Measurements from ENCODE around the gene EEFSEC. TPM values are rescaled to one million over a fixed set of nuclear protein-coding genes. Genes with fewer than 3 reads are reported as not detected.

The EEFSEC gene
- total RNA-seq, 1 donor from 2014 or later: 7.1 TPM

DNA sequence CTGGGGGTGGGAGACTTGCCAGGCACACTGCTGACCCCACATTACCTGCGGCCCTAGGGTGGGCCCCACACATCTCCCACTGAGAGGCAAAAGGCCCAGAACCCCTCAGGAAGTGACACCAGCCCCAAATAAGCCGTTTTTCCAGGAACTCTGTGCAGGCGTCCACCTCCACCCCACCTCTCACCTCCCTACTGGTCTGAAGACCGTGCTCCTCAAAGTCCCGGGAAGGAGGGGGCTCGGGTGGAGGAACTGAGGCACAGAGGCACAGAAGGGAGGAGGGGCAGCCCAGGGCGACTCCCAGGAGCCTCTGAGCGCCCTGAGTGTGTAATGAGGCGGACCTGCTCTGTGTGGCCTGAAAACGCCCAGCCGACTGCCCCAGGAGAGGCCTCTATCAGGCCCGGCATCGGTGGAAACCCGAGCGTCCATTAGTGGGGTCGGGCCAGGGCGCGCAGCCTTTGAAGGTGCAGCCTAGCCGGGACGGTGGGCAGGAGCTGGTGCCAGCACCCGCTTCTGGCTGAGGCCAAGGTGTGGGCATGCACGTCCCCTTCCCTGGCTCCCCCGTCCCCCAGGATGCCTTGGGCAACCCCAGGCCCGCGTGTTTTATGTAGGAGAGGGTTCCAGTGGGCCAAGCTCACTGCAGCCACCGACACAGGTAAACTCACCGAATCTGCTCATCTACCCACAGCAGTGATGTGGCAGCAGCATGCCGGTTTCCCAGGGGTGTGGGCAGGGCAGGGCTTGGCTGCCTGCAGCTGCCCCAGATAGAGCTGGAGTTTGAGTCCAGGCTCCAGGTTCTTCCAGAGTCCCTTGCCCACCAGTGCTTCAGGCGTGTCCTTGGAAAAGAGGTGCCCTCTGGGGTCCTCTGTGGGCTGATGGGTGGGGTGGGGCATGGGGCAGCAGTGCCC, 257.6 kb downstream of the EEFSEC start:
- DNase-seq (ENCODE audit: low spot score): no peak
- Mint-ChIP-seq H3K27ac (ENCODE audit: unreplicated experiment) (no peak overlapping the region), H3K36me3 (ENCODE audit: low read depth, unreplicated experiment) (no peaks in the 10 kb centered on the region), H3K27me3 (ENCODE audit: unreplicated experiment) (peaks cover 14% of the 10 kb centered on the region), H3K9me3 (ENCODE audit: unreplicated experiment) (no peaks in the 10 kb centered on the region), H3K4me1 (ENCODE audit: unreplicated experiment) (no peaks in the 10 kb centered on the region), H3K4me3 (ENCODE audit: unreplicated experiment) (no peak overlapping the region)
- TF ChIP-seq, protein P1, sequence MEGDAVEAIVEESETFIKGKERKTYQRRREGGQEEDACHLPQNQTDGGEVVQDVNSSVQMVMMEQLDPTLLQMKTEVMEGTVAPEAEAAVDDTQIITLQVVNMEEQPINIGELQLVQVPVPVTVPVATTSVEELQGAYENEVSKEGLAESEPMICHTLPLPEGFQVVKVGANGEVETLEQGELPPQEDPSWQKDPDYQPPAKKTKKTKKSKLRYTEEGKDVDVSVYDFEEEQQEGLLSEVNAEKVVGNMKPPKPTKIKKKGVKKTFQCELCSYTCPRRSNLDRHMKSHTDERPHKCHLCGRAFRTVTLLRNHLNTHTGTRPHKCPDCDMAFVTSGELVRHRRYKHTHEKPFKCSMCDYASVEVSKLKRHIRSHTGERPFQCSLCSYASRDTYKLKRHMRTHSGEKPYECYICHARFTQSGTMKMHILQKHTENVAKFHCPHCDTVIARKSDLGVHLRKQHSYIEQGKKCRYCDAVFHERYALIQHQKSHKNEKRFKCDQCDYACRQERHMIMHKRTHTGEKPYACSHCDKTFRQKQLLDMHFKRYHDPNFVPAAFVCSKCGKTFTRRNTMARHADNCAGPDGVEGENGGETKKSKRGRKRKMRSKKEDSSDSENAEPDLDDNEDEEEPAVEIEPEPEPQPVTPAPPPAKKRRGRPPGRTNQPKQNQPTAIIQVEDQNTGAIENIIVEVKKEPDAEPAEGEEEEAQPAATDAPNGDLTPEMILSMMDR (IDR thresholded peaks at IDR 0.05; ENCODE audit: unreplicated experiment): no peak

- H3K4me3 Mint-ChIP-seq (ENCODE audit: unreplicated experiment): no peak overlapping the region
- H3K27me3 Mint-ChIP-seq (ENCODE audit: unreplicated experiment): peaks cover 14% of the 10 kb centered on the region
- no peak for DNase-seq (ENCODE audit: low spot score)
- H3K9me3 Mint-ChIP-seq (ENCODE audit: unreplicated experiment): no peaks in the 10 kb centered on the region
- no peaks in the 10 kb centered on the region for H3K36me3 Mint-ChIP-seq (ENCODE audit: low read depth, unreplicated experiment)
- H3K27ac Mint-ChIP-seq (ENCODE audit: unreplicated experiment): no peak overlapping the region
- H3K4me1 Mint-ChIP-seq (ENCODE audit: unreplicated experiment): no peaks in the 10 kb centered on the region
- TF ChIP-seq, protein P1 (IDR thresholded peaks at IDR 0.05; ENCODE audit: unreplicated experiment): no peak
Observed at GRCh38 chr3:128411574-128412064, 258.3 kb downstream of the EEFSEC start.

DNA sequence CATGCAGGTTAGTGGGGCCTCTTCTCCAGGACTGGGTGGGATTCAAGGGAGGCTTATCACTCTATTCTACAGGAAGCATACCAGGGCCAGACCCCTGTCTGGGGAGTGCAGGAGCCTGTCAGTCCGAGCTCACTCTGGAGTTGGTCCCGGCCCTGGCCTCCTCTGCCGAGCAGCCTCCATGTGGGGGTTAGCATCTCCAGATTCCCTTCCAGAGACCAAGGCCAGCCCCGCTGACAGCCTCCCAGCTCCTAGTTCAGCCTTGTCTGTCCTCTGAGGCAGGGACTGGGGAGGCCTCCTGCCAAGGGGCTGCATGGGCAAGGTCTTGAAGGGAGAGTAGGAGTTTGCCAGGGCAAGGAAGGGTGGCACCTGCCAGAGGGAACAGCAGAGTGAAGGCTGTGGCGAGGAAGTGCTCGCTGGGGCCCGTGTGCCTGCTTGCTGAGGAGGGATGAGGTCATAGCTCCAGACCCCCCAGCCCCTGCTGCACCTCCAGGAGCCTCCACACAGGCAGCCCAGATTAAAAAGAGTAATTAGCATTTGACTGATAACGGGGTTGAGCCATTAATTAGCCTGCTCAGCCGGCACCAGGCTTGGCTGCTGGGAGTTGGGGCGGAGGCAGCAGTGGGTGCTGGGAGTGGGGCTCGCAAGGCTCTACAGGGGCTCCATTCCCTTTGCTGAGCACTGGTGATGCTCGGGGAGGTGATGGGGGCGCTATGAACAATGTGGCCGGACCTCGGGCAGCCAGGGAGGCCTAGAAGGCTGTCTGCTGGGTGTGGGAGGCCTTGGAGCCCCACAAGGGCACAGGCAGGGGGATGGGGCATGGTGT, 259.1 kb downstream of the EEFSEC start:
- Mint-ChIP-seq H3K4me1 (ENCODE audit: unreplicated experiment) (no peaks in the 10 kb centered on the region), H3K9me3 (ENCODE audit: unreplicated experiment) (no peaks in the 10 kb centered on the region), H3K27me3 (ENCODE audit: unreplicated experiment) (peaks cover 11% of the 10 kb centered on the region), H3K27ac (ENCODE audit: unreplicated experiment) (no peak overlapping the region), H3K4me3 (ENCODE audit: unreplicated experiment) (no peak overlapping the region), H3K36me3 (ENCODE audit: low read depth, unreplicated experiment) (no peaks in the 10 kb centered on the region)
- no peak for DNase-seq (ENCODE audit: low spot score)
- TF ChIP-seq, protein P1 (IDR thresholded peaks at IDR 0.05; ENCODE audit: unreplicated experiment): no peak

DNA sequence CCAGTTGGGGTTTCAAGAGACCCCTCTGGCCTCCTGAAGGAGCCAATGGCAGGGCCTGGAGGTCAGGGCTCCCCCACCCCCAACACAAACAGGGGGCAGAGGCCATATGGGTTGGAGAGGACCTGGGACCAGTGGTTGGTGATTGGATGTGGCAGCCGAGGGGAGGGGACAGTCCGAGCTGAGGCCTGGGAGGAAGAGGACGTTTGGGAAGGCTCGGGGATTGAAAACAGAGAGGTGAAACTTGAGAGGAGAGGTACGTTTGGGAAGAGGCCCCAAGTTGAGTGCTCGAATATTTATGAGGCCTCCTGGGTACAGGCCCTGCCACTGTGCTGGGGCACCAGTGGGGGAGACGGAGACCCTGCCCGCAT, 259.7 kb downstream of the EEFSEC start:
- Mint-ChIP-seq H3K36me3 (ENCODE audit: low read depth, unreplicated experiment) (no peaks in the 10 kb centered on the region), H3K9me3 (ENCODE audit: unreplicated experiment) (no peaks in the 10 kb centered on the region), H3K4me3 (ENCODE audit: unreplicated experiment) (no peak overlapping the region), H3K27me3 (ENCODE audit: unreplicated experiment) (peaks cover 11% of the 10 kb centered on the region), H3K27ac (ENCODE audit: unreplicated experiment) (no peak overlapping the region), H3K4me1 (ENCODE audit: unreplicated experiment) (no peaks in the 10 kb centered on the region)
- TF ChIP-seq, protein P1 (IDR thresholded peaks at IDR 0.05; ENCODE audit: unreplicated experiment): no peak
- no peak for DNase-seq (ENCODE audit: low spot score)
